CD8-positive, alpha-beta memory T cell (primary cell): ENCODE results near the gene EMX1. TPM values are rescaled to one million over a fixed set of nuclear protein-coding genes. Genes with fewer than 3 reads are reported as not detected.

Source experiments
- CTCF ChIA-PET: fragments of 350-600 bp; sonication (Branson Sonifier 250); formaldehyde crosslinking; loops from one replicate; lab custom pipeline; 2021; ENCODE audit warnings: antibody characterized with exemption; lab: Charles Lee
- POLR2A ChIA-PET: fragments of 350-600 bp; sonication (Branson Sonifier 250); formaldehyde crosslinking; loops from one replicate; lab custom pipeline; 2021; ENCODE audit warnings: antibody characterized with exemption; lab: Charles Lee
- DNase-seq, 5 donors: peaks; one replicate each; pipeline versions ENCODE4 v3.0.0 to v3.0.0-alpha.2; 2020 to 2022; ENCODE audit warnings: mixed read lengths in 1 of 5
- H3K27ac ChIP-seq: one replicate; pipeline ENCODE4 v1.7.0; 2013; ENCODE audit warnings: low read depth, mild to moderate bottlenecking, low read length, moderate library complexity
- H3K27me3 ChIP-seq: 2 replicates; pipeline ENCODE4 v1.7.0; 2013; ENCODE audit warnings: low read length, mild to moderate bottlenecking; ENCODE audit not compliant: insufficient read depth, poor library complexity, severe bottlenecking
- H3K36me3 ChIP-seq: 2 replicates; pipeline ENCODE4 v1.7.0; 2013; ENCODE audit warnings: mild to moderate bottlenecking, low read length, moderate library complexity; ENCODE audit not compliant: insufficient read depth
- H3K4me1 ChIP-seq: 2 replicates; pipeline ENCODE4 v1.7.0; 2013; ENCODE audit warnings: mild to moderate bottlenecking, low read length, moderate library complexity; ENCODE audit not compliant: insufficient read depth
- H3K4me3 ChIP-seq: 2 replicates; pipeline ENCODE4 v1.7.0; 2013; ENCODE audit warnings: mild to moderate bottlenecking, low read length
- H3K9me3 ChIP-seq: 2 replicates; pipeline ENCODE4 v1.7.0; 2013; ENCODE audit warnings: mild to moderate bottlenecking, low read length
- H3K27ac Mint-ChIP-seq, 8 donors: one replicate each; pipeline ENCODE4 v1.8.0; 2020 to 2021; ENCODE audit warnings: mixed read lengths in 8 of 8, mild to moderate bottlenecking in 6 of 8, inconsistent platforms in 3 of 8, moderate library complexity in 3 of 8
- H3K27me3 Mint-ChIP-seq, 2 donors: one replicate each; pipeline ENCODE4 v1.8.0; 2020 to 2021; ENCODE audit warnings: mixed read lengths in 2 of 2, mild to moderate bottlenecking in 1 of 2, moderate library complexity in 1 of 2
- H3K36me3 Mint-ChIP-seq, 3 donors: one replicate each; pipeline ENCODE4 v1.8.0; 2020 to 2021; ENCODE audit warnings: mixed read lengths in 3 of 3, inconsistent platforms in 1 of 3, mild to moderate bottlenecking in 1 of 3
- H3K4me1 Mint-ChIP-seq, 3 donors: one replicate each; pipeline ENCODE4 v1.8.0; 2020 to 2021; ENCODE audit warnings: mixed read lengths in 3 of 3, inconsistent platforms in 1 of 3, mild to moderate bottlenecking in 1 of 3
- H3K4me3 Mint-ChIP-seq, 7 donors: one replicate each; pipeline ENCODE4 v1.8.0; 2020 to 2021; ENCODE audit warnings: mixed read lengths in 7 of 7, mild to moderate bottlenecking in 6 of 7, moderate library complexity in 4 of 7, inconsistent platforms in 2 of 7
- H3K9me3 Mint-ChIP-seq, 5 donors: one replicate each; pipeline ENCODE4 v1.8.0; 2020 to 2022; ENCODE audit warnings: mixed read lengths in 5 of 5, mild to moderate bottlenecking in 3 of 5, moderate library complexity in 2 of 5, inconsistent platforms in 1 of 5
- polyA plus RNA-seq: library from polyadenylated mRNA; unstranded; fragments of 300-500 nt; fragmentation: Illumina TruSeq; gene quantifications from one replicate; pipeline ENCODE4 v1.2.3, GENCODE V29; 2021
- total RNA-seq, 2 experiments: library from RNA; stranded (reverse); gene quantifications; one replicate each; pipeline ENCODE4 v1.2.3, GENCODE V29; 2021

EMX1 gene
- total and polyA plus RNA-seq, 3 experiments from 2014 or later = 0.57 to 0.82 TPM; not detected in 1

GRCh38 chr2:72908741-72909140, 8.6 kb upstream of the EMX1 start:
- H3K4me3 Mint-ChIP-seq = no peak overlapping the region
- no peak for DNase-seq
- no peaks in the 10 kb centered on the region for H3K4me1 ChIP-seq
- H3K36me3 ChIP-seq = no peaks in the 10 kb centered on the region
- peaks cover 37% of the 10 kb centered on the region for H3K27me3 ChIP-seq
- H3K27ac ChIP-seq = no peak overlapping the region
- ChIA-PET POLR2A (no interaction called here), CTCF (no interaction called here)
- H3K4me1 Mint-ChIP-seq = peaks cover 0 to 4% (median 0%) of the 10 kb centered on the region in 3 donors
- H3K9me3 Mint-ChIP-seq = no peaks in the 10 kb centered on the region
- no peak overlapping the region for H3K27ac Mint-ChIP-seq
- H3K36me3 Mint-ChIP-seq = peaks cover 0 to 6% (median 0%) of the 10 kb centered on the region in 3 donors
- no peaks in the 10 kb centered on the region for H3K9me3 ChIP-seq
- no peak overlapping the region for H3K4me3 ChIP-seq
- H3K27me3 Mint-ChIP-seq = peaks cover 38 to 75% of the 10 kb centered on the region in 2 donors

GRCh38 chr2:72911256-72911655, 6.1 kb upstream of the EMX1 start:
- POLR2A ChIA-PET = no interaction called here

GRCh38 chr2:72913486-72914205, 3.7 kb upstream of the EMX1 start:
- Histone ChIP-seq H3K27ac (no peak overlapping the region), H3K9me3 (no peaks in the 10 kb centered on the region), H3K4me1 (peaks cover 28% of the 10 kb centered on the region), H3K36me3 (no peaks in the 10 kb centered on the region), H3K27me3 (peaks cover 70% of the 10 kb centered on the region), H3K4me3 (no peak overlapping the region)
- H3K27ac Mint-ChIP-seq = no peak overlapping the region
- DNase-seq = no peak
- peak overlapping the region in 1 of 7 donors; percentile 16 for H3K4me3 Mint-ChIP-seq
- CTCF ChIA-PET = no interaction called here
- POLR2A ChIA-PET = no interaction called here
- peaks cover 0 to 6% (median 0%) of the 10 kb centered on the region in 3 donors for H3K36me3 Mint-ChIP-seq
- H3K27me3 Mint-ChIP-seq = peaks cover 49 to 73% of the 10 kb centered on the region in 2 donors
- H3K4me1 Mint-ChIP-seq = peaks cover 17 to 32% (median 27%) of the 10 kb centered on the region in 3 donors
- peaks cover 0 to 2% (median 0%) of the 10 kb centered on the region in 5 donors for H3K9me3 Mint-ChIP-seq

More at GRCh38 chr2:72911256-72911655, 6.1 kb upstream of the EMX1 start:
- Histone ChIP-seq H3K4me1 (peaks cover 13% of the 10 kb centered on the region), H3K9me3 (no peaks in the 10 kb centered on the region), H3K27me3 (peaks cover 59% of the 10 kb centered on the region), H3K4me3 (no peak overlapping the region), H3K36me3 (no peaks in the 10 kb centered on the region), H3K27ac (no peak overlapping the region)
- Mint-ChIP-seq H3K27me3 (peaks cover 53 to 81% of the 10 kb centered on the region in 2 donors), H3K9me3 (peaks cover 0 to 2% (median 0%) of the 10 kb centered on the region in 5 donors), H3K4me1 (peaks cover 8 to 18% (median 18%) of the 10 kb centered on the region in 3 donors), H3K36me3 (peaks cover 0 to 6% (median 0%) of the 10 kb centered on the region in 3 donors), H3K27ac (no peak overlapping the region), H3K4me3 (no peak overlapping the region)
- CTCF ChIA-PET = no interaction called here
- DNase-seq = no peak

GRCh38 chr2:72914206-72914559, 3.1 kb upstream of the EMX1 start:
- Histone ChIP-seq H3K27me3 (peaks cover 72% of the 10 kb centered on the region), H3K4me1 (peaks cover 32% of the 10 kb centered on the region), H3K4me3 (no peak overlapping the region), H3K27ac (no peak overlapping the region), H3K9me3 (no peaks in the 10 kb centered on the region), H3K36me3 (no peaks in the 10 kb centered on the region)
- Mint-ChIP-seq H3K27me3 (peaks cover 54 to 75% of the 10 kb centered on the region in 2 donors), H3K27ac (no peak overlapping the region), H3K4me3 (peak overlapping the region in 1 of 7 donors; percentile 88), H3K36me3 (peaks cover 0 to 4% (median 0%) of the 10 kb centered on the region in 3 donors), H3K9me3 (peaks cover 0 to 2% (median 0%) of the 10 kb centered on the region in 5 donors), H3K4me1 (peaks cover 22 to 37% (median 27%) of the 10 kb centered on the region in 3 donors)
- CTCF ChIA-PET = no interaction called here
- POLR2A ChIA-PET = no interaction called here
- no peak for DNase-seq

GRCh38 chr2:72914589-72915319, 2.6 kb upstream of the EMX1 start:
- H3K27me3 Mint-ChIP-seq = peaks cover 60 to 76% of the 10 kb centered on the region in 2 donors

GRCh38 chr2:72915320-72915906, 1.9 kb upstream of the EMX1 start:
- ChIA-PET CTCF (interaction anchor here (0.8 to 1.2 kb wide), 2 partner anchors 23 to 262 kb away, joined by 4 read pairs; no protein-coding TSS in a partner anchor), POLR2A (no interaction called here)
- H3K27me3 ChIP-seq = peaks cover 72% of the 10 kb centered on the region

More at GRCh38 chr2:72914589-72915319, 2.6 kb upstream of the EMX1 start:
- H3K4me3 Mint-ChIP-seq = peak overlapping the region; percentile 60 to 91 (median 77)
- H3K4me3 ChIP-seq = no peak overlapping the region
- H3K36me3 ChIP-seq = no peaks in the 10 kb centered on the region
- POLR2A ChIA-PET = no interaction called here
- H3K27me3 ChIP-seq = peaks cover 72% of the 10 kb centered on the region
- peaks cover 27 to 43% (median 33%) of the 10 kb centered on the region in 3 donors for H3K4me1 Mint-ChIP-seq
- DNase-seq = no peak
- CTCF ChIA-PET = interaction anchor here (0.8 to 1.2 kb wide), 2 partner anchors 22 to 263 kb away, joined by 4 read pairs; no protein-coding TSS in a partner anchor
- no peak overlapping the region for H3K27ac ChIP-seq
- H3K9me3 ChIP-seq = no peaks in the 10 kb centered on the region
- H3K27ac Mint-ChIP-seq = peak overlapping the region in 1 of 8 donors; percentile 47
- peaks cover 0 to 2% (median 0%) of the 10 kb centered on the region in 5 donors for H3K9me3 Mint-ChIP-seq
- H3K36me3 Mint-ChIP-seq = no peaks in the 10 kb centered on the region
- H3K4me1 ChIP-seq = peaks cover 37% of the 10 kb centered on the region

GRCh38 chr2:72915907-72916742, 1.2 kb upstream of the EMX1 start:
- no peak overlapping the region for H3K27ac ChIP-seq
- Mint-ChIP-seq H3K9me3 (peaks cover 0 to 2% (median 0%) of the 10 kb centered on the region in 5 donors), H3K27ac (no peak overlapping the region), H3K27me3 (peaks cover 60 to 71% of the 10 kb centered on the region in 2 donors), H3K36me3 (no peaks in the 10 kb centered on the region), H3K4me3 (peak overlapping the region; percentile 72 to 92 (median 79)), H3K4me1 (peaks cover 27 to 49% (median 35%) of the 10 kb centered on the region in 3 donors)
- POLR2A ChIA-PET = no interaction called here
- peaks cover 75% of the 10 kb centered on the region for H3K27me3 ChIP-seq
- H3K4me3 ChIP-seq = peak overlapping the region; percentile 58
- DNase-seq = peak in 3 of 5 donors; percentile 18 to 46 (median 34)
- no peaks in the 10 kb centered on the region for H3K9me3 ChIP-seq
- CTCF ChIA-PET = interaction anchor here (1.2 to 1.3 kb wide), 2 partner anchors 24 to 29 kb away, joined by 4 to 7 read pairs; partner anchors contain the start of gene SPR
- H3K4me1 ChIP-seq = peaks cover 44% of the 10 kb centered on the region
- H3K36me3 ChIP-seq = no peaks in the 10 kb centered on the region

More at GRCh38 chr2:72915320-72915906, 1.9 kb upstream of the EMX1 start:
- Mint-ChIP-seq H3K36me3 (no peaks in the 10 kb centered on the region), H3K4me3 (peak overlapping the region; percentile 55 to 91 (median 76)), H3K27me3 (peaks cover 60 to 73% of the 10 kb centered on the region in 2 donors), H3K27ac (peak overlapping the region in 1 of 8 donors; percentile 47), H3K9me3 (peaks cover 0 to 2% (median 0%) of the 10 kb centered on the region in 5 donors), H3K4me1 (peaks cover 27 to 46% (median 34%) of the 10 kb centered on the region in 3 donors)
- Histone ChIP-seq H3K9me3 (no peaks in the 10 kb centered on the region), H3K4me3 (no peak overlapping the region), H3K4me1 (peaks cover 42% of the 10 kb centered on the region), H3K27ac (no peak overlapping the region), H3K36me3 (no peaks in the 10 kb centered on the region)
- no peak for DNase-seq
